A549 treated with dexamethasone at 1 μM for 4 hours (cell line): Measurements from ENCODE around the gene ARHGEF4. TPM values are rescaled to one million over a fixed set of nuclear protein-coding genes. Genes with fewer than 3 reads are reported as not detected.

Experiments
- total RNA-seq: library from RNA; stranded (reverse); fragments of 200-300 nt; extraction: Qiagen RNA extraction; gene quantifications from 5 replicates; pipeline ENCODE4 v1.2.3, GENCODE V29; 2022

Gene ARHGEF4, protein sequence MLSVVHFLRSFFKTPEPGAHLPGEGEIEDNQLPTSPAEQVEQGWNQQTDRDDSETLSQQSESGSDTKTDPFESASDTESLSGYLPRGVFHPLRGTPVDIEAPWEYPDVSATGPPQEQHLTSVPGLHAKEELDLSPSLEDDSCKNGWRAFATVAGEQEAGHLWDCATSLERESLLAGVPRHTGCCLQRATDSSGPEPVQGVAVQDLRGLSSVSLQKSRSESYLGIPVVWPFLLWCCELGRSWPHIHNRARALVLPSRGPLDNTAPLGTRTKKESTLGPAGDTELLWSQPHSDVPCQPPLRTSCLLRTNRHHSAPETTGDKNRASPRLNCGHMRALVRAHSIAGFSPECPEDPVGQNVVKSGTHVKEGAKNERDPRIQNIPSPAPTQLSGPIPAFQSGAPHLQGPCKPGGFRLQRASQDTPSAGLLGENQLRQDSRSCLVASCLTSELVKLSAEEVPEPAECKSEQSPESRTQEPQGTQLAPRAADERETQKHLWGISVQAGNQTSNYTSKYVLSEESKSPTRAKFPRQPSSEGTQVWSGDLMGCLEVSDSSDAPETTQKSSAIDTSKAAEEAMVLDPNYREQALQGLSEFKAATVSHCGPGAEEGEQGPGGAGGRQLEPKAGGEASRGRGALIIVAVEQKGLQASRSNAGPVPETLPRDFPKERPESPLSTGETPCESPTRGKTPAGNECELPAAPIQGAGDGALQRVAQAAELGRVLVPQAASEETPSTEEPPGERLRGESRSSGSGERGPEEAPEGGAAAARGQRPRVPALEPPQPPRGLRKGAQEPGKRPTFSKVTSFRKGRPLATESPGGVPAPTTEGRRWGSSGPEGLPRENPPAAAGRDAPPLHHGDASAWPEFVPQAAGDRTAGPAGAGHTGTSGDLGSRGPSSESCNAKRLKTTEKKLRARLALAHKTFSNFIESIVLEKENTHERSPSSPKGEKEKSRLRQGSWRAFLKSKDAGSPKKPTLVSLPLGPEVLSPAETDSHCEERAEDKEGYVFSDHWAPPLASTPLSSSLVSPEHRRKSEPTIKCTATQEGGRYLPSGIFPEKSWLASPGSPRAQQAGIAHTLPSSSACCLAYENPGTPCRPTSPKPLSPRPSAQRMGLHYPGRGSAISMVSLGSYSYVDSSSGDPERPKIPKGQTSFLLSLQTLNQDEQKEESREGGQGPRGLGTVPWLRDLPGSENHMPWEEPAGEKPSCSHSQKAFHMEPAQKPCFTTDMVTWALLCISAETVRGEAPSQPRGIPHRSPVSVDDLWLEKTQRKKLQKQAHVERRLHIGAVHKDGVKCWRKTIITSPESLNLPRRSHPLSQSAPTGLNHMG (N-terminal part only)
- total RNA-seq = 7.8 to 15.5 TPM (median 11.2 TPM) in 5 replicates

DNA sequence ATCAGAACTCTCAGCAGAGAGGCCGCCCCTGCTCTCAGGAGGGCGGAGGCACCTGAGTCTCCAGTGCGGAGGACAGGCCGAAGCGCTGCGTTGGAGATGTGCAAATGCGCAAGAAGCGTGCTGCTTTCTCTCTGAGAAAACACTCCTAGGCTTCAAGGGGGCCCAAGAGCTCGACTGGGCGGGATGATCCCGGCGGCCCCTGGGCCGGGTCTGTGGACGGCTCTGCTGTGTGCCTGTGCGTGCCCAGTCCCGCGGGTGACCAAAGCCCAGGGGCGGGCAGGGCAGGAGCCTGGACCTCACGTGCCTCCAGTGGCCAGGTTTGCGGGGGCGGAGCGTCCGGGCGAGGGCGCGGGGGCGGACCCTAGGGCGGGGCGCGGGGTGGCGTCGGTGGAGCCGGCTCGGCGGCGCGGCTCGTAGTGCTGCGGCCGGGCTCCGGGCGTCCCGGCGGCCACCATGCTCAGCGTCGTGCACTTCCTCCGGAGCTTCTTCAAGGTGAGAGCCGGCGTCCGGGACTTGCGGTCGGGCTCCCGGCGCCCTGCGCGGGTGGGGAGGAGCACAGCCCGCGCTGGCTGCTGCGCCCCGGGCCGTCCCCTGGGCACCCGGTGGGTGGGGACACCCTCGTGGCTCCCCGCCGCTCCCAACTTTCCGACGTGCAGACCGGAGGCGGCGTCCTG, at the start of gene ARHGEF4:
Gene ARHGEF4, plus strand, starts transcription at position 414 of the 674 bp plus-strand sequence. Its CDS starts 40 bp downstream, at position 454.

DNA sequence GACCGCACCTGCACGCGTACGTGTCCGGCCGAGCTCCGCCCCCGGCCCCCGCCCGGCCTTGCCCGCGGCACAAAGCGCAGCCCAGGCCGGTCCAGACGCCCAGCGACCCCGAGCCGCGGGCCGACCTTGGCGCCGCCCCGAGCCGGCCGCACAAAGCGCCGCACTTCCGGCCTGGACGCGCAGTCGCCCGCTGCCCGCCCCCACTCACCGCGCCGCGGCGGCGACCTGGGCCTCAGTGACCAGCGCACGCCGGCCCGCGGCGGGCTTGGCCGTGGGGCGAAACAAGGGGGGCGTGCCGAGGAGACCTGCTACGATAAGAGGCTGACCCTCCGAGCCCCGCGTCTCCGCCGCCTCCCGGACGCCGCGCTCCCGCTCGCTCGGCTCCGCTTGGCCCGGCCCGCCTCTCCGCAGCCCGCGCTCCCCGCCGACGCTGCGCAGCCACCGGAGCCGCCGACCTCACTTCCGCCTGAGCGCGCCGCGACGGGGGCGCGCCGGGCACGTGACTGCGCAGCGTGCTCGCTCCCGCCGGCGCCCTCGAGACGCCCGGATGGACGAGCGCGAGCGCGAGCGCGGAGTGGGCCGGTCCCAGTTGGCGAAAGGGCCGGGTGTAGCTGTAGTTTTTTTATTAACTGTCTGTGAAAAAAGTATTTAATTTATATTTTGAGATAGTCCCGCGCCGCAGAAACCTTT, 256.4 kb downstream of the ARHGEF4 start, which contains the start of gene FAM168B:
Gene FAM168B, minus strand, starts transcription at position 455 of the 690 bp plus-strand sequence. CDS start 10,814 bp downstream, outside the sequence.

Other genes starting within 250 kb of the ARHGEF4 start
- gene CFC1, start 237.3 kb upstream of the ARHGEF4 start, total RNA-seq = 0.07 to 0.08 TPM in 2 of 5 replicates, not detected in the others
- not detected in 5 replicates for gene POTEJ, start 225.5 kb upstream of the ARHGEF4 start, total RNA-seq
- not detected in 5 replicates for gene GPR148, start 107.8 kb upstream of the ARHGEF4 start, total RNA-seq
- gene AMER3, start 81.4 kb upstream of the ARHGEF4 start, total RNA-seq = not detected in 5 replicates